Measurements from ENCODE around the gene IGFN1.
"Not testable (repeated sequence)": the region's sequence is repeated elsewhere in the genome, so short reads cannot be mapped to it uniquely, and the experiment has no call there.

The IGFN1 gene

DNA sequence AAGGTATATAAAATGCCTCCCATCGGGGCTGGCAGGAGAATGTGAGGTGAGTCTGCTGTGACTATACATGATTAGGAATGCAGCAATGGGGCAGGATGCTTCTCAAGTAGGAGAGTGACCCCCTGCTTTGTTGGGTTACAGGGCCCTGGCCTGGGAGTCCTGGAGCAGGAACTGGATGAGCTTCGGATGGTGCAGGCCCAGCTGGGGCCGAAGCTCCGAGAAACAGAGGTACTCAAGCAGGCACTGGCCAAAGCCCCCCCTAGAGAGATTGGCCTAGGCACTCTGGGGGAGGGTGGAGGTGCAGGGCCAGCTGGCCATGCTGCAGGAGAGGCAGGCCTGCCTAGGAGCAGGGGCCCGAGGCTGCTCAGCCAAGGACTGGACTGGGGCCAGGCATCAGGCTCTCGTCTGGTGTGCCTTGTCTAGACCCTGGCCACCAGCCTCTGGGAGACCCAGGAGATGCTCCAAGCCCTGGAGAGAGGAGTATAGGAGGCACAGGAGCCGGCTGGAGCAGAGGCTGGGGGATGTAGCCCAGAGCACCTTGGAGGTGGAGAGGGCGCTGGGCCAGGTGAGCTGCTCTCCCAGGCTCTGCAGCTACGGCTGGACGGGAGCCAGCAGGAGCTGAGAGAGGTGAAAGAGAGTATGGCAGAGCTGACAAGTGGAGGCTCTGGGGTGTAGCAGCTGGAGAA lies 59.8 kb downstream of the IGFN1 start:
- DNase-seq (ENCODE audit: low read depth): no peak

- DNase-seq (ENCODE audit: low read depth): no peak
Observed at GRCh38 chr1:201251411-201251810, 60.8 kb downstream of the IGFN1 start.

- no peak for DNase-seq (ENCODE audit: low read depth)
Observed at GRCh38 chr1:201251851-201252430, 61.3 kb downstream of the IGFN1 start.

DNA sequence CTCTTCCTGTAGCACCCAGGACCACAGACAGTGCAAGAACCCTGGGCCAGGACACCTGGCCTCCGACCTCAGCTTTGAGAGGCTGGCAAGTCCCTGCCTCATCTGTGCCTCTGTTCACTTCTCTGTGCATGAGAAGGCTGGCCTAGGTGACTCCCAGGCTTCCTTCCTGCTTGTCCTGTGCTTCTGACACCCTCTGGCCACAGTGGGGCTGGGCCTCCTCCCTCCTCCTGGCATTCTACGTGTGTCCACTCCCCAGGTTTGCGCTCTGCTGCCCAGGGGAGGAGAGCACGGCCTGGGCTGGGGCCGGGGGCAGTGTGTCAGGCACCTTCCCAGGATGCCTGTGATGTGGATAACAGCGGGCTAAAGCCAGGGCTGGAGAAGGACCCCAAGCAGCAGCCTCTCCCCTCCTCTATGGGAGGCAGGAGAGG lies 62.3 kb downstream of the IGFN1 start:
- no peak for DNase-seq (ENCODE audit: low read depth)

- no peak for DNase-seq (ENCODE audit: low read depth)
Observed at GRCh38 chr1:201253411-201253810, 62.8 kb downstream of the IGFN1 start.

- no peak for DNase-seq (ENCODE audit: low read depth)
Observed at GRCh38 chr1:201253906-201254624, 63.4 kb downstream of the IGFN1 start.

GRCh38 chr1:201254625-201255478 lies 64.2 kb downstream of the IGFN1 start:
- peak; percentile 51 for DNase-seq (ENCODE audit: low read depth)

DNA sequence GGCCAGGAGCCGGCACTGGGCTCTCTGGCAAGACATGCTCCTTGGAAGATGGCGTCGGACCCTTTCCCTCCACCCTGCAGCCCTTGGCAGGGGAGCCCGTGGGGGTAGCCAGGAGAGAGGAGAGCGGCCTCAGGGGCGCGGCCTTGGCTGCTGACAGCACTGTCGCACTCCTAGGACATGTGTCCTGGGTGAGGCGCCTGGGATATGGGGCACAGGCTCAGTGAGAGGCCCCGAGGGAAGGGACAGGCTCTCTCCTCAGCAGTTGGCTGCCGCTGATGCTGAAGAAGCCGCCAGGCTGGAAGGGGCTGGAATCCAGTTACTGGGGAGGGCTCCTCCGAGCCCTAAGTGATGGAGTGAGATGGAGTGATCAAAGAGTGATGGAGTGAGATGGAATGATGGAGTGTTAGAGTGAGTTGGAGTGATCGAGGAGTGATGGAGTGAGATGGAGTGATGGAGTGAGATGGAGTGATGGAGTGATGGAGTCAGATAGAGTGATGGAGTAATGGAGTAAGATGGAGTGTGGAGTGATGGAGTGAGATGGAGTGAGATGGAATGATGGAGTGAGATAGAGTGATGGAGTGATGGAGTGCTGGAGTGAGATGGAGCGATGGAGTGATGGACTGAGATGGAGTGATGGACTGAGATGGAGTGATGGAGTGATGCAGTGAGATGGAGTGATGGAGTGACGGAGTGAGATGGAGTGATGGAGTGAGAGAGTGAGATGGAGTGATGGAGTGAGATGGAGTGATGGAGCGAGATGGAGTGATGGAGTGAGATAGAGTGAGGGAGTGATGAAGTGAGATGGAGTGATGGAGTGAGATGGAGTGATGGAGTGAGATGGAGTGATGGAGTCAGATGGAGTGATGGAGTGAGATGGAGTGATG lies 65.1 kb downstream of the IGFN1 start:
- no peak for DNase-seq (ENCODE audit: low read depth)

DNA sequence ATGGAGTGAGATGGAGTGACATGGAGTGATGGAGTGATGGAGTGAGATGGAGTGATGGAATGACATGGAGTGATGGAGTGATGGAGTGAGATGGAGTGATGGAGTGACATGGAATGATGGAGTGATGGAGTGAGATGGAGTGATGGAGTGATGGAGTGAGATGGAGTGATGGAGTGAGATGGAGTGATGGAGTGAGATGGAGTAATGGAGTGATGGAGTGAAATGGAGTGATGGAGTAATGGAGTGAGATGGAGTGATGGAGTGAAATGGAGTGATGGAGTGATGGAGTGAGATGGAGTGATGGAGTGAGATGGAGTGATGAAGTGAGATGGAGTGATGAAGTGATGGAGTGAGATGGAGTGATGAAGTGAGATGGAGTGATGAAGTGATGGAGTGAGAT lies 67.5 kb downstream of the IGFN1 start:
- not testable (repeated sequence) for DNase-seq (ENCODE audit: low read depth)

- no peak for DNase-seq (ENCODE audit: low read depth)
Observed at GRCh38 chr1:201258763-201259230, 68.2 kb downstream of the IGFN1 start.

- no peak for DNase-seq (ENCODE audit: low read depth)
Observed at GRCh38 chr1:201259476-201260235, 69.0 kb downstream of the IGFN1 start.

- no peak for DNase-seq (ENCODE audit: low read depth)
Observed at GRCh38 chr1:201260236-201260590, 69.6 kb downstream of the IGFN1 start.

DNA sequence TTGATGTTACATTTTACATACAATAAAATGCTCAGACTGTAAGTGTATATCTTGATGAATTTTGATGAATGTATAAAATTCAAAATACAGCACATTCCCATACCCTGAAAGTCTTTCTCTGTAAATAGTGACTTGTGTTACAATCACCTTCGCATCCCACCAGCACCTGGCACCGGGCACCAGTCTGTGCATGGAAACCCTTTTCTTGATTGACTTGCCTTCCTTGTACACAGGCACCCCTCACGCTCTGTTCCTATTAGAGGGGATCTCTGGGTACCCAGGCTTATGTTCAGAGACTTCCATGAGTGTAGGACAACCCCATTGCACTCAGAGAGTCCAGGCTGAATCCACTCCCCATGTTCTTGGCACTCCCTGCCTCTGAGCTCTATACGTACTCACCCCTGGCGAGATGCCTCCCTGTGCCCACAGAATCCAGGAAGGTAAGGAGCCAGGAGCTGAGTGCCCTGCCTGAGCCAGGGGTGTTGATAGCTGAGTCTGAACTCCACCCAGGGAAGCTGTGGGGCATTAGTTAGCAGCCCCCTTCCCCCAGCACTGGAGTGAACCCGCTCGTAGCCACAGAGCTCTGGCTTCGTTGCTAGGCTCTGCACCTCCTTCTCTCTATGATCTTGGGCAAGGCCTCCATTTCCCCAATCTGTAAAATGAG lies 70.2 kb downstream of the IGFN1 start:
- no peak for DNase-seq (ENCODE audit: low read depth)

GRCh38 chr1:201261771-201262547 lies 71.3 kb downstream of the IGFN1 start:
- no peak for DNase-seq (ENCODE audit: low read depth)

- no peak for DNase-seq (ENCODE audit: low read depth)
Observed at GRCh38 chr1:201262963-201263608, 72.5 kb downstream of the IGFN1 start.

GRCh38 chr1:201264072-201264471 lies 73.4 kb downstream of the IGFN1 start:
- no peak for DNase-seq (ENCODE audit: low read depth)

- no peak for DNase-seq (ENCODE audit: low read depth)
Observed at GRCh38 chr1:201264554-201264953, 73.9 kb downstream of the IGFN1 start.

GRCh38 chr1:201265756-201266155 lies 75.1 kb downstream of the IGFN1 start:
- DNase-seq (ENCODE audit: low read depth): no peak

DNA sequence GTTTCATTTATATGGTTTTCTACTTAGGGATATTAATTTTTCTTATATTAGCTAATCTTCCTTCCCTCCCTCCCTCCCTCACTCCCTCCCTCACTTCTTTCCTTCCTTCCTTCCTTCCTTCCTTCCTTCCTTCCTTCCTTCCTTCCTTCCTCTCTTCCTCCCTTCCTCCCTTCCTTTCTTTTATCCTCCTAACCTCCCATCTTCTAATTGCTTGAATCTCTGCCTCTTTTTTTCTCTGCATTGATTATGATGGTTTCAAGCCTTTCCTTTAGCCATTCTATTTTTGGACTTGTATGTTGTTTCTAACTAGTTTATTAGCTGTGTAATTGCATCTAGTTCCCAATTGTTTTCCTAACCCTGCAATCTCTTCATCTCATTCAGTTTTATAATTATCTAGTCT lies 75.7 kb downstream of the IGFN1 start:
- no peak for DNase-seq (ENCODE audit: low read depth)

Measured in activated gamma-delta T cell treated with anti-CD3 and anti-CD28 coated beads, Interleukin-2, amount 50 U/mL, for 16 hours (primary cell).